ENCODE results near the gene HTD2. TPM values are rescaled to one million over a fixed set of nuclear protein-coding genes. Genes with fewer than 3 reads are reported as not detected.

Gene HTD2
- polyA plus RNA-seq, 2 of the 4 experiments (the other 2 are of a cell fraction): 4.6 to 8.4 TPM

DNA sequence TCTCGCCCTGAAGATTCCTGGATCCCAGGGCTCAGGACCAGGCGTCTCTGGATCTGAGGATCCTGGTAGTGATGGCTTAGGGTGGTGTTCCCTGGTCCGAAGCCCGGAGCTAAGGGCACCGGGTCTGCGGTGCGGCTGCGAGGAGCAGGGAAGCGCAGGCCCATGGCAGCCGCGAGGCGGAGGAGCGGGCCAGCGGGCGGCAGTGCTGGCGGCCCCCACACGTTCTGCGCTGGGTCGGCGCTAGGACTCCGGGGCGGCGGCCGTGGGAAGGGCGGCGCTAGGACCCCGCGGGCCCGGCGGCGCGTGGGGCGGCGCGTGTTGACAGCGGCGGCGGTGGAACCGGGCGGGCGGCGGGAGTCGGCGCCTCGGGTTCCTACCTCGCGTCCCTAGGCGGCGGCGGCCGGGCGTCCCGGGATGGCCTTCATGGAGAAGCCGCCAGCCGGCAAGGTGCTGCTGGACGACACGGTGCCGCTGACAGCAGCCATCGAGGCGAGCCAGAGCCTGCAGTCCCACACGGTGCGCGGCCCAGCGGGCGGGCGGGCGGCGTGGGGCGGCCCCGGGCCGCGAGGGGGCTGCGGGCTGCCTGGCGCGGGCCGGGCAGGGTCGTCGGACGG, 26.4 kb downstream of the HTD2 start, which contains the start of gene PXK:
Gene PXK, plus strand, starts transcription at position 318 of the 614 bp plus-strand sequence. Its CDS starts 97 bp downstream, at position 415.
- ChIA-PET CTCF (interaction anchor here (0.6 to 2.4 kb wide), 4 partner anchors 12 to 90 kb away, joined by 3 to 8 read pairs (median 4); partner anchors contain the start of genes HTD2 and RPP14), POLR2A (no interaction called here)
- TF ChIP-seq, protein P1, sequence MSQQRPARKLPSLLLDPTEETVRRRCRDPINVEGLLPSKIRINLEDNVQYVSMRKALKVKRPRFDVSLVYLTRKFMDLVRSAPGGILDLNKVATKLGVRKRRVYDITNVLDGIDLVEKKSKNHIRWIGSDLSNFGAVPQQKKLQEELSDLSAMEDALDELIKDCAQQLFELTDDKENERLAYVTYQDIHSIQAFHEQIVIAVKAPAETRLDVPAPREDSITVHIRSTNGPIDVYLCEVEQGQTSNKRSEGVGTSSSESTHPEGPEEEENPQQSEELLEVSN (IDR thresholded peaks at IDR 0.05; ENCODE audit: borderline replicate concordance, low read depth): peak; percentile 20; the same call in 1 of the 2 replicates
- TF ChIP-seq, protein P2, sequence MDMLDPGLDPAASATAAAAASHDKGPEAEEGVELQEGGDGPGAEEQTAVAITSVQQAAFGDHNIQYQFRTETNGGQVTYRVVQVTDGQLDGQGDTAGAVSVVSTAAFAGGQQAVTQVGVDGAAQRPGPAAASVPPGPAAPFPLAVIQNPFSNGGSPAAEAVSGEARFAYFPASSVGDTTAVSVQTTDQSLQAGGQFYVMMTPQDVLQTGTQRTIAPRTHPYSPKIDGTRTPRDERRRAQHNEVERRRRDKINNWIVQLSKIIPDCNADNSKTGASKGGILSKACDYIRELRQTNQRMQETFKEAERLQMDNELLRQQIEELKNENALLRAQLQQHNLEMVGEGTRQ (IDR thresholded peaks at IDR 0.05): no peak
- TF ChIP-seq SMC3 (IDR thresholded peaks at IDR 0.05) (peak; percentile 29; the same call in 2 of the 3 replicates), JUN (IDR thresholded peaks at IDR 0.05) (peak in 1 of 2 experiments; percentile 69; a peak in 3 of 5 replicates), ZFP36 (IDR thresholded peaks at IDR 0.05; ENCODE audit: borderline replicate concordance, partially characterized antibody) (no peak), NPAS2 (CRISPR knock-in tag; IDR thresholded peaks at IDR 0.05; ENCODE audit: borderline replicate concordance) (no peak), POLR2A (IDR thresholded peaks at IDR 0.05; ENCODE audit: low read length) (peak; percentile 23; the same call in 1 of the 2 replicates)
- TF ChIP-seq, protein P3, sequence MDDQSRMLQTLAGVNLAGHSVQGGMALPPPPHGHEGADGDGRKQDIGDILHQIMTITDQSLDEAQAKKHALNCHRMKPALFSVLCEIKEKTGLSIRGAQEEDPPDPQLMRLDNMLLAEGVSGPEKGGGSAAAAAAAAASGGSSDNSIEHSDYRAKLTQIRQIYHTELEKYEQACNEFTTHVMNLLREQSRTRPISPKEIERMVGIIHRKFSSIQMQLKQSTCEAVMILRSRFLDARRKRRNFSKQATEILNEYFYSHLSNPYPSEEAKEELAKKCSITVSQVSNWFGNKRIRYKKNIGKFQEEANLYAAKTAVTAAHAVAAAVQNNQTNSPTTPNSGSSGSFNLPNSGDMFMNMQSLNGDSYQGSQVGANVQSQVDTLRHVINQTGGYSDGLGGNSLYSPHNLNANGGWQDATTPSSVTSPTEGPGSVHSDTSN (IDR thresholded peaks at IDR 0.05): peak; percentile 63; the same call in 1 of the 2 replicates
- TF ChIP-seq, protein P4, sequence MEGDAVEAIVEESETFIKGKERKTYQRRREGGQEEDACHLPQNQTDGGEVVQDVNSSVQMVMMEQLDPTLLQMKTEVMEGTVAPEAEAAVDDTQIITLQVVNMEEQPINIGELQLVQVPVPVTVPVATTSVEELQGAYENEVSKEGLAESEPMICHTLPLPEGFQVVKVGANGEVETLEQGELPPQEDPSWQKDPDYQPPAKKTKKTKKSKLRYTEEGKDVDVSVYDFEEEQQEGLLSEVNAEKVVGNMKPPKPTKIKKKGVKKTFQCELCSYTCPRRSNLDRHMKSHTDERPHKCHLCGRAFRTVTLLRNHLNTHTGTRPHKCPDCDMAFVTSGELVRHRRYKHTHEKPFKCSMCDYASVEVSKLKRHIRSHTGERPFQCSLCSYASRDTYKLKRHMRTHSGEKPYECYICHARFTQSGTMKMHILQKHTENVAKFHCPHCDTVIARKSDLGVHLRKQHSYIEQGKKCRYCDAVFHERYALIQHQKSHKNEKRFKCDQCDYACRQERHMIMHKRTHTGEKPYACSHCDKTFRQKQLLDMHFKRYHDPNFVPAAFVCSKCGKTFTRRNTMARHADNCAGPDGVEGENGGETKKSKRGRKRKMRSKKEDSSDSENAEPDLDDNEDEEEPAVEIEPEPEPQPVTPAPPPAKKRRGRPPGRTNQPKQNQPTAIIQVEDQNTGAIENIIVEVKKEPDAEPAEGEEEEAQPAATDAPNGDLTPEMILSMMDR (IDR thresholded peaks at IDR 0.05): 0 out of 3 replicates have a peak, but pooled peaks have one; percentile 8
- TF ChIP-seq, protein P5, sequence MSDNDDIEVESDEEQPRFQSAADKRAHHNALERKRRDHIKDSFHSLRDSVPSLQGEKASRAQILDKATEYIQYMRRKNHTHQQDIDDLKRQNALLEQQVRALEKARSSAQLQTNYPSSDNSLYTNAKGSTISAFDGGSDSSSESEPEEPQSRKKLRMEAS (IDR thresholded peaks at IDR 0.05): peak; percentile 84

DNA sequence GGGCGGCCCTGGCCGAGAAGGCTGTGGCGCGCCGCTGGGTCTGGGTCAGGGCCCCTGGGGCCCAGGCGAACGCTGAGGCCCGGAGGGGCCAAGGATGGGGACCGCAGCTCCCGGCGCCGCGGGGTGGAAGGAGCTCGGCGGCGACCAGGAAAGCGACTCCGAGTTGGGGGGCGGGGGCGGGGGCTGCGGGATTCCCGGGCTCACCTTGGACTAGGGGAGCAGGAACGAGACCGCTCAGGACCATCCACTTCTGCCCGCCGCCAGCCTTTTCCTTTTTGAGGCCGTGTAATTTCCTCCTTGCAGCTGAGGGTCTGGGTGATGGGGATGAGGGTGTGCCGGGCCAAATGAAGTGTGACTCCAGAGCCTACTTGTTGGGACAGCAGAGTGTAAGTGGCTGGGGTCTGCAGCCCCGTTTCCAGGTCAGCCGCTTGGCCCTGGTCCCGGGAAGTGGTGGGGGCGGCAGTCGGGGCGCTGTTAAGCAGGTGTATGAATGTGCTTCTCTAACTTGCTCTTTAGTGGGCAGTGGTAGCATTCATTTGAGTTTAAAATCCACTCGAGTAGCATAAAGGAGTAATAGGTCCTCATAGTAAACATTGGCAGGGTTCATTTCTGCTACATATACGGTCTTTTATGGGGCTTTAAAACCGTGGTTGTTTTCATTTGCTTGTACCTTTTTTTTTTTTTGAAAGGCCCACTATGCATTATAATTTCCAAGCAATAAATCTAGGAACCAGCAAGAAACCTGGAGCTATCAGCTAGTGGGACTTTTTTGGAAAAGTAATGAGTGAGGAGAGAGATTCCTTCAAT, 27.1 kb downstream of the HTD2 start:
- DNase-seq (ENCODE audit: low read depth in 1 of 2, low spot score in 1 of 2) (peak in 1 of 2 experiments; percentile 13), ATAC-seq (peak; percentile 60 to 70), FAIRE-seq (no peak)
- Histone ChIP-seq H3K9me3 (no peaks in the 10 kb centered on the region), H3K4me3 (peak overlapping the region; percentile 80), H3K27ac (peak overlapping the region; percentile 56 to 96), H3K4me1 (peaks cover 24% of the 10 kb centered on the region), H3K4me2 (peak overlapping the region; percentile 87)
- TF ChIP-seq MAFK (IDR thresholded peaks at IDR 0.05; ENCODE audit: partially characterized antibody) (no peak), RARB (CRISPR knock-in tag; IDR thresholded peaks at IDR 0.05) (no peak), SREBF2 (IDR thresholded peaks at IDR 0.05) (no peak), SMC3 (IDR thresholded peaks at IDR 0.05) (no peak), ESRRA (IDR thresholded peaks at IDR 0.05; ENCODE audit: borderline replicate concordance, low read length) (no peak), JUNB (IDR thresholded peaks at IDR 0.05) (no peak), HOXA7 (CRISPR knock-in tag; IDR thresholded peaks at IDR 0.05) (no peak), POLR2AphosphoS2 (conservative IDR thresholded peaks at IDR 0.05; ENCODE audit: low read length) (no peak)
- TF ChIP-seq, protein P3 (IDR thresholded peaks at IDR 0.05): no peak
- TF ChIP-seq, protein P6, sequence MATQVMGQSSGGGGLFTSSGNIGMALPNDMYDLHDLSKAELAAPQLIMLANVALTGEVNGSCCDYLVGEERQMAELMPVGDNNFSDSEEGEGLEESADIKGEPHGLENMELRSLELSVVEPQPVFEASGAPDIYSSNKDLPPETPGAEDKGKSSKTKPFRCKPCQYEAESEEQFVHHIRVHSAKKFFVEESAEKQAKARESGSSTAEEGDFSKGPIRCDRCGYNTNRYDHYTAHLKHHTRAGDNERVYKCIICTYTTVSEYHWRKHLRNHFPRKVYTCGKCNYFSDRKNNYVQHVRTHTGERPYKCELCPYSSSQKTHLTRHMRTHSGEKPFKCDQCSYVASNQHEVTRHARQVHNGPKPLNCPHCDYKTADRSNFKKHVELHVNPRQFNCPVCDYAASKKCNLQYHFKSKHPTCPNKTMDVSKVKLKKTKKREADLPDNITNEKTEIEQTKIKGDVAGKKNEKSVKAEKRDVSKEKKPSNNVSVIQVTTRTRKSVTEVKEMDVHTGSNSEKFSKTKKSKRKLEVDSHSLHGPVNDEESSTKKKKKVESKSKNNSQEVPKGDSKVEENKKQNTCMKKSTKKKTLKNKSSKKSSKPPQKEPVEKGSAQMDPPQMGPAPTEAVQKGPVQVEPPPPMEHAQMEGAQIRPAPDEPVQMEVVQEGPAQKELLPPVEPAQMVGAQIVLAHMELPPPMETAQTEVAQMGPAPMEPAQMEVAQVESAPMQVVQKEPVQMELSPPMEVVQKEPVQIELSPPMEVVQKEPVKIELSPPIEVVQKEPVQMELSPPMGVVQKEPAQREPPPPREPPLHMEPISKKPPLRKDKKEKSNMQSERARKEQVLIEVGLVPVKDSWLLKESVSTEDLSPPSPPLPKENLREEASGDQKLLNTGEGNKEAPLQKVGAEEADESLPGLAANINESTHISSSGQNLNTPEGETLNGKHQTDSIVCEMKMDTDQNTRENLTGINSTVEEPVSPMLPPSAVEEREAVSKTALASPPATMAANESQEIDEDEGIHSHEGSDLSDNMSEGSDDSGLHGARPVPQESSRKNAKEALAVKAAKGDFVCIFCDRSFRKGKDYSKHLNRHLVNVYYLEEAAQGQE (IDR thresholded peaks at IDR 0.05): no peak
- POLR2A ChIA-PET: no interaction called here
- WGBS (ENCODE audit: missing lambda C conversion rate): 2% methylated on average over 13 of the region's 37 CpGs
- CTCF ChIA-PET: interaction anchor here (0.6 to 2.4 kb wide), 9 partner anchors 11 to 117 kb away, joined by 3 to 9 read pairs (median 4); partner anchors contain the start of genes HTD2 and RPP14

More for the DNA sequence above, 26.4 kb downstream of the HTD2 start, which contains the start of gene PXK:
- ATAC-seq (peak; percentile 94), DNase-seq (ENCODE audit: low read depth in 1 of 2, low spot score in 1 of 2) (peak; percentile 42 to 57), FAIRE-seq (no peak)
- Histone ChIP-seq H3K9me3 (no peaks in the 10 kb centered on the region), H3K4me1 (peaks cover 24% of the 10 kb centered on the region), H3K27ac (peak within 1 kb of the TSS; percentile 65 to 96), H3K4me3 (peak within 1 kb of the TSS; percentile 80), H3K4me2 (peak within 1 kb of the TSS; percentile 87)
- 0% methylated on average over 6 of the region's 79 CpGs for WGBS (ENCODE audit: missing lambda C conversion rate)

Measured in A549 (cell line).